ENCODE results near the gene SLC41A2.
"Not testable (repeated sequence)": the region's sequence is repeated elsewhere in the genome, so short reads cannot be mapped to it uniquely, and the experiment has no call there.

The SLC41A2 gene

GRCh38 chr12:104964167-104964855 lies 6.2 kb upstream of the SLC41A2 start:
- no peak for ATAC-seq

- ATAC-seq: no peak
Measured at GRCh38 chr12:104963757-104964156, 5.7 kb upstream of the SLC41A2 start.

GRCh38 chr12:104960464-104960863 lies 2.4 kb upstream of the SLC41A2 start:
- ATAC-seq: no peak

- ATAC-seq: no peak
Measured at GRCh38 chr12:104959335-104959841, 1.3 kb upstream of the SLC41A2 start.

DNA sequence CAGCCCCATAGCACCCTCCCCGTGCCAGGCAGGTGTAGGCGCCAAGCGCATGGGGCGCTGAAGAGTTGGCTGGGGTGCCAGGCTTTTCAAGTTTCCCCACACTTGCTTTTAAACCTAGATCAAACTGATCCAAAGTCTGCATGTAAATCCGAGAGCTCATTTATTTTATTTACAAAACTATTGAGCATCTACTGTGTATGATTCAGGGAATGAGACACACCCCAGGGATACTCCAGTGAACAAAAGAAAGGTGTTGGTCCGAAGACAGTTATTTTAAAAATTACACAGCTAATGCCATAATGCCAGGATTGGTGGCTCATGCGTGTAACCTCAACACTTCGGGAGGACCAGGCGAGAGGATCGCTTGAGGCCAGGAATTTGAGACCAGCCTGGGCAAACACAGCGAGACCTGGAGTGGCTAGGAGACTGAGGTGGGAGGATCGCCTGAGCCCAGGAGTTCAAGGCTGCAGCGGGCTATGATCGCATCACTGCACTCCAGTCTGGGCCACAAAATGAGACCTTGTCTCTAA lies 780 bp upstream of the SLC41A2 start:
- no peak for ATAC-seq

- ATAC-seq: peak; percentile 37
Measured at GRCh38 chr12:104957719-104958000, 430 bp downstream of the SLC41A2 start.

DNA sequence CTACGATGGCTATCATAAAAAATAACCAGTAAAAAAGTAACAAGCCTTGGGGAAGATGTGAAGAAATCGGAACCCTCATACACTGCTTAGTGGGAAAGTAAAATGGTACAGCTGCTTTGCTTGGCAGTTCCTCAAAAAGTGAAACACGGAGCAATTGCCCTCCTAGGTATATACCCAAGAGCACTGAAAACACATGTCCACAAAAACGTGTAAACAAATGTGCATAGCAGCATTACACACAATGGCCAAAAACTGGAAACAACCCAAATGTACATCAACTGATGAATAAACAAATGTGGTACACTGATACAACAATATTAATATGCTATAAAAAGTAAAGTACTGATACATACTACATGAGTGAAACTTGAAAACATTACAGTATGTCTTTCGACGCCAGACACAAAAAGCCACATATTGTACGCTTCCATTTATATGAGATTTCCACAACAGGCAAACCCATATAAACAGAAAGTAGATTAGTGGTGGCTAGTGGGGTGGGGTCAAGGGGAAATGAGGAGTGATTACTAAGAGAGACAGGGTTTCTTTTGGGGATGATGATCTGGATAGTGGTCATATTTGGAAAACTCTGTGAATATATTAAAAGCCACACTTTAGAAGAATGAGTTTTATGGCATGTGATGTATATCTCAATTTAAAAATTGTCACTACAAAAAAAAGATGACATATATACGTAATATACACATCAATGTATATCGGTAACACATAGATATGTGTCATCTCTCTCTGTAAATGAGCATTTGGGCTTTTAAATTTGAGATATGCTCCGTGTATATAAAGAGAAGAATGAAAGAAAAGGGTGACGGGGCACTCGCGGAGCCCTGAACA lies 996 bp downstream of the SLC41A2 start:
- peak; percentile 2 to 12 for ATAC-seq

DNA sequence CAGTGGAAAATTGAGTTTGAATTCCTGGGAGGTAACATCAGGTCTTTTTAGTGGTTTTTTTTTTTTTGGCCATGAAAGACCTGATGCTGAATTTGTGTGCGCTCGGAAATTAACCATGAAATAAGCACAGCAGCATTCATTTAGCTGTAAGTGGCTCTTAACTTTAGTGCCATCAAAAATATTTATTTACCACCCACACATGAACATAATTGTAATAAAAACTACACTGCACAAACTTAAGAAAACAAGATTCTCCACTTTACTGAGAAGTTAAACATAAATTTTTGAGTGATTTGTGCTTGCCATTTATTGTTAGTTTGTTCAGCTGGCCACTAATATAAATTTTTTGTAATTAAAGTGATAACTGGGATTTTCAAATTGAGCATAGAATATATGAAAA lies 2.4 kb downstream of the SLC41A2 start:
- ATAC-seq: no peak

GRCh38 chr12:104953323-104953722 lies 4.8 kb downstream of the SLC41A2 start:
- ATAC-seq: no peak

GRCh38 chr12:104952816-104953215 lies 5.3 kb downstream of the SLC41A2 start:
- ATAC-seq: no peak

DNA sequence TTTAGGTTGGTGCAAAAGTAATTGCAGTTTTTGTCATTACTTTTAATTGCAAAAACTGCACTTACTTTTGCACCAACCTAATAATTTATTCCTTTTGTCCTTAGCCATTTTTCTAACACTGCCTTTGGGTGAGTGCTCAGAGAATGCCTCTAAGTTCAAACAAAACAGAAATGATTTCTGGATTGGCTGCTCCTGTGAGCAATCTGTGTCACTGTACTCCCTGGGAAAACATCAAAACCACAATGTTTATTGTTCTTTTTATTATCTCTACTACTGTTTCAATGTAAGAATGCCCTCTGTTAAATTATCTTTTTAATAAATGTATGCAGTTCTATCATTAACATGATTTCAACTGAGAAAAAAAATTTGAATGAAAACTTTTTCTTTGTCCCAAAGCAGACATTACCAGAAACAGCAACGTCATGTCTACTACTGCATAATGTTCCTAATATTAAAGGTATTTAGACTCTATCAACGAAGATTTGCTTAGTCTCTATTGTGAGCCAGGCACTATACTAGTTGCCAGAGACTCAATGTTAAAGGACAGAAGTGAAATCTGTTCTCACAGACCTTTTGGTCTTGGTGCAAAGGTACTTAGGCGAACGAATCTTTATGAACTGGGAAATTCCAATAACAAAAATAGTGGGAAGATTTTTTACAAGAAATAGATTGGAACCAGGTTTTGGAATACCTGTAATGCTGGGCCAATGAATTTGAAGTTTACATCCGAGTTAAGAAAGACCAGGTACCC lies 6.2 kb downstream of the SLC41A2 start:
- ATAC-seq: no peak

DNA sequence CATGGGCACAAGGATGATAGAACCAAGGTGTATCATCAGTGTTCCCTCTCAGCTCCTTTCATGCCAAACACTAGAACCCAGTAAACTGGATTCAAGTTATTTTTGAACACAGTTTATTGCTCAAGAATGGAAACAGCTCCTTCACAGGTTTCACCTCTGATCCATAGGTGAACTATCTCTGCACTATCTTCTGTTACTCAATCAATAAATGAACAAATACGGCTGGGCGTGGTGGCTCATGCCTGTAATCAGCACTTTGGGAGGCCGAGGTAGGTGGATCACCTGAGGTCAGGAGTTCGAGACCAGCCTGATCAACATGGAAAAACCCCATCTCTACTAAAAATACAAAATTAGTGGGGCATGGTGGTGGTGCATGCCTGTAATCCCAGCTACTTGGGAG lies 9.4 kb downstream of the SLC41A2 start:
- ATAC-seq: not testable (repeated sequence)

DNA sequence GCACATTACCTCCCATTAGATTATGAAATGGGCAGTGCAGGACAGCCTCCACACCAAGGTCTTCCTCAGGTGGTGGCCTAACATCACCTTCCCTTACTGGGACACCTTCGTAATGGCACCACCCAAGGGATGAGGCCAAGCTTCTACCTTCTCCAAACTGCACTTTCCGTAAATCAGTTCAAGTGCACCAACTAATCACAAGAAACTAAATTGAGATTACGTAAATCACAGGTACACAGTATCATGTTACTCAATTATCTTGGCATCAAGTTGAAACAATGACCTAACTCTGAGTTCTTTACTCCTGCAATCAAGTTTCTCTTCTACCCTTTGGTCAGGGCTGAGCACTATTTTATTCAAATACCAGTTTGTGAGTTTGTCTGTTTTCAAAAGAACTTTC lies 13.8 kb downstream of the SLC41A2 start:
- no peak for ATAC-seq

DNA sequence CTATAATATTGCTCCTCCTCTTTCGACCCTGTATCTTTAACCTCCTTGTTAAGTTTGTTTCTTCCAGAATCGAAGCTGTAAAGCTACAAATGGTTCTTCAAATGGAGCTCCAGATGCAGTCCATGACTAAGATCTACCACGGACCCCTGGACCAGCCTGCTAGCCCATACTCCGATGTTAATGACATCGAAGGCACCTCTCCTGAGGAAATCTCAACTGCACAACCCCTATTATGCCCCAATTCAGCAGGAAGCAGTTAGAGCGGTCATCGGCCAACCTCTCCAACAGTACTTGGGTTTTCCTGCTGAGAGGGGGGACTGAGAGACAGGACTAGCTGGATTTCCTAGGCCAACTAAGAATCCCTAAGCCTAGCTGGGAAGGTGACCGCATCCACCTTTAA lies 14.7 kb downstream of the SLC41A2 start:
- ATAC-seq: not testable (repeated sequence)

DNA sequence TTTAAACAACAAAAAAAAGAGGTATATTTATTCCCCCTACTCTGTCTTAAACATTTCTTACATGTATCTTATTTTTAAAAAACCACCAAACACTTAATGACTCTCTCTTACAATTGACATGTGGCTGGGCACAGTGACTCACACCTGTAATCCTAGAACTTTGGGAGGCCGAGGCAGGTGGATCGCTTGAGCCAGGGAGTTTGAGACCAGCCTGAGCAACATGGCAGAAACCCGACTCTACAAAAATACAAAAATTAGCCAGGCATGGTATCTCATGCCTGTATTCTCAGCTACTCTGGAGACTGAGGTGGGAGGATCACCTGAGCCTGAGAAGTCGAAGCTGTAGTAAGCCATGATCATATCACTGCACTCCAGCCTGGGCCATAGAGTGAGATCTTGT lies 16.0 kb downstream of the SLC41A2 start:
- ATAC-seq: no peak

DNA sequence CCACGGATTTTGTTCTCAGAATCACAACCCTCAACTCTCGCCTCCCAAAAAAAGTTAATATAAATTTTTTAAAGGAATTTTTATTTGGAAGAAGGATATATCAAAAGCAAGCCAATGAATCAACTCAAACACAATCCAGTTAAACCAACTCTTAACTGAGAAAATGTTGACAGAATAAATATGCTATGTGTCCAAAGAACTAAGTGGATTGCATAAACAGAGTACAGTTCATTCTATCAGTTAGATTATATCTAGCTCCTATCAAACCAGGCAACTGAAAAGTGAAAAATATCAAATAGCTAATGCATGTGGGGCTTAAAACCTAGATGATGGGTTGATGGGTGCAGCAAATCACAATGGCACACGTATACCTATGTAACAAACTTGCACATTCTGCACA lies 16.6 kb downstream of the SLC41A2 start:
- ATAC-seq: no peak

DNA sequence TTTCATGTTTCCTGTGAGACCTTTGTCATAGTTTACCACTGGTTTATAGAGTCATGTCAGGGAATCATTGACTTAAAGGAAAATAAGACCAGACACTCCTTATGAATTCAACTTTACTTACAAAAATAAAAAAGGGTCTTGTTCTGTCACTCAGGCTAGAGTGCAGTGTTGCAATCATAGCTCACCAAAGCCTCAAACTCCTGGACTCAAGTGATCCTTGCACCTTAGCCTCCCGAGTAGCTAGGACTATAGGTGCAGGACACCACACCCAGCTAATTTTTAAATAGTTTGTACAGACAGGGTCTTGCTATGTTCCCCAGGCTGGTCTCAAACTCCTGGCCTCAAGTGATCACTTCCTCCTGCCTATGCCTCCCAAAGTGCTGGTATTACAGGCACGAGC lies 19.0 kb downstream of the SLC41A2 start:
- ATAC-seq: no peak

DNA sequence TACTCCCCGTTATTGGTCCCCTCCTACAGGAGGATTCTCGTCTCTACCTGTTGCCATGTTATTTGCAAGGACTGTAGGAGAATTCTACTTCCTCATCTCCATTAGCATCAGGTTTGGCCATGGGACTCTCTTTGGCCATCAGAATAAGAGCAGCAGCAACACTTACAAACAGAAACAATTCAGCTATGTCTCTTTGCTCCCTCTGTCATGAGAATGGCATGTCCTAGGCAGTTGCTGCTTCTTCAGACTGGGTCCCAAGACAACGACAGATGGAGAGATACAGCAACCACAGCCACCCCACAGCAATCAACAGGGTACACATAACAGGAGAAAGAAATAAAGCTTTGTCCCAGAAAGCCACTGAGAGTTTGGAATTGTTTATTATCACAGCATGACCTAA lies 19.7 kb downstream of the SLC41A2 start:
- no peak for ATAC-seq

- ATAC-seq: peak; percentile 17 to 21
Measured at GRCh38 chr12:104935886-104936285, 22.2 kb downstream of the SLC41A2 start.

DNA sequence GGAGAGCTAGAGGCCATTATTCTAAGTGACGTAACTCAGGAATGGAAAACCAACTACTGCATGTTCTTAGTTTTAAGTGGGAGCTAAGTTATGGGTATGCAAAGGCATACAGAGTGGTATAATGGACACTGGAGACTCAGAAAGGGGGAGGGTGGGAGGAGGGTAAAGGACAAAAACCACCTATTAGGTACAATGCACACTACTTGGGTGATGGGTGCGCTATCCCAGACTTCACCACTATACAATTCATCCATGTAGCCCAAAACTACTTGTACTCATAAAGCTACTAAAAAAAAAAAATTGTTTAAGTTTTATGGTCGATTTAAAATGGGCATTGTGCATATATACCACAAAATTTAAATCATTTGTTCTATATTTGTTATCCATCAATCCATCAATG lies 24.3 kb downstream of the SLC41A2 start:
- ATAC-seq: no peak

- no peak for ATAC-seq
Measured at GRCh38 chr12:104933128-104933527, 25.0 kb downstream of the SLC41A2 start.

DNA sequence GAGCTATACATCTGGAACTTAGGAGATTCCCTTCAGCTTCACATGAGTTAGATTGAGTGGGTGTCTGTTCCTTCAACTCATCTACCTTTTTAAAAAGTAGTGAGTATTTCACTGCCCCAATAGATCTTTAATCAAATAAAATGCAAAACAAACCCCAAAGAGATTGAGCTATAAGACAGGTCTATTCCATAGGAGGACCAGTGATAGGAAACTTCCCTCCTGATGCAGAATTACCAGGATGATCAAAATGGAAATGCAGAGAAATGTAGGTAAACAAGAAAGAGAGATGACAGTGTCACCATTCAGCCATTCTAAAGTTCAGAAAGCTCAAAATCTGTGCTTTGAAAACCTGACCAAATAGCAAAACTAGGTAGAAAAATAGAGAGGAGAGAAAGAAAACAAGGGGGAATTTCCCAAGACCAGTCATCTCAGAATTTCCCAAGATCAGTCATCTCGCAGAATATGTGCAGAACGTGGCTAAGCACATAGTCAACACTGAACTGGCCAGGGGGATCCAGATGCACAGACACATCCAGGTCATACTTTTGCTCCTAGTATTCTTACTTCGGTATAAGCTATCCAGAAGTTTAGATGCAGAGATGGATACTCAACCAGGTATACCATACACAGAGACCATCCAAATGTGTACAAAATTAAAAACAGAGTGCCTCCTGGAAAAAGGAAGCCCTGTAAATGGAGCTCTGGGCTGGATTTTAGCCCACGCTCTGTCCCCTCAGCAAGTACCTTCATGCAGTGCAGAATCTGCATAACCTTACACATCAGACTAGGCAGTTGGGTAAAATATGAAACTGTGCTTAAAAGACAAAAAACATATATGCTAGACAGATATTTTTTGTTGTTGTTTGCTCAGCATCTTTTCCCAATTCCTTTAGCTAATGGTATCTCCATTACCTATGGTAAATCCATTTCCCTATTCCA lies 27.4 kb downstream of the SLC41A2 start:
- ATAC-seq: peak; percentile 95 to 96

Data from activated CD4-positive, CD25-positive, alpha-beta regulatory T cell treated with anti-CD3 and anti-CD28 coated beads, Interleukin-2, amount 50 U/mL, for 24 hours (primary cell).